GM12878 (cell line): ENCODE results near the gene GGNBP2. TPM values are rescaled to one million over a fixed set of nuclear protein-coding genes. Genes with fewer than 3 reads are reported as not detected.

Source experiments
- ATAC-seq: fragments of 200-7000 bp; cut with Tn5 transposase; 3 replicates; pipeline ENCODE4 v1.9.1; 2020; ENCODE audit warnings: mild to moderate bottlenecking, moderate library complexity
- BruUV-seq: library from RNA; stranded (reverse); fragments of 400-500 nt; replicated peaks from 2 replicates; lab custom pipeline; 2021; lab: Mats Ljungman, UMichigan
- CTCF ChIA-PET: fragments of 300-600 bp; sonication (Branson Sonifier 250); formaldehyde crosslinking; extraction: SDS; loops from one replicate; lab custom pipeline; 2021; ENCODE audit warnings: inconsistent platforms; lab: Yijun Ruan, JAX
- POLR2A ChIA-PET: fragments of 350-600 bp; formaldehyde crosslinking; extraction: SDS; loops from one replicate; lab custom pipeline; 2021; ENCODE audit warnings: inconsistent platforms; lab: Charles Lee
- RAD21 ChIA-PET: fragments of 300-600 bp; sonication (Branson Sonifier 250); formaldehyde crosslinking; loops from one replicate; lab custom pipeline; 2023; ENCODE audit warnings: antibody characterized with exemption; ENCODE audit not compliant: unreplicated experiment; lab: Charles Lee
- SMC1A ChIA-PET: fragments of 300-600 bp; sonication (Branson Sonifier 250); formaldehyde crosslinking; loops from one replicate; lab custom pipeline; 2023; ENCODE audit not compliant: unreplicated experiment, uncharacterized antibody; lab: Charles Lee
- DNase-seq: peaks from one replicate; pipeline ENCODE4 v3.0.0-alpha.2; 2011; ENCODE audit warnings: low read depth, low spot score
- FAIRE-seq: peaks from 3 replicates; lab custom pipeline; 2011; peaks lifted over from hg19 to GRCh38; lab: Jason Lieb, UNC
- H2AFZ ChIP-seq: 2 replicates; pipeline ENCODE4 v1.6.0; 2011; ENCODE audit warnings: low read depth, low read length, control low read depth; ENCODE audit not compliant: control insufficient read depth
- H3K27ac ChIP-seq: 2 replicates; pipeline ENCODE4 v1.5.1; 2011; ENCODE audit warnings: control low read depth; ENCODE audit not compliant: control insufficient read depth, insufficient read depth
- H3K27me3 ChIP-seq, 2 experiments: replicated peaks in 1 of 2; 2 replicates each; pipeline versions ENCODE4 v1.6.0 to v1.6.1; 2011; ENCODE audit warnings: low read length in 1 of 2; ENCODE audit not compliant: control insufficient read depth in 2 of 2, insufficient read depth in 2 of 2
- H3K36me3 ChIP-seq, 2 experiments: 2 replicates each; pipeline ENCODE4 v1.5.1; 2011; ENCODE audit warnings: low read length in 1 of 2; ENCODE audit not compliant: control insufficient read depth in 2 of 2, insufficient read depth in 2 of 2
- H3K4me1 ChIP-seq: 2 replicates; pipeline ENCODE4 v1.6.1; 2011; ENCODE audit warnings: mild to moderate bottlenecking, low read length, moderate library complexity, mixed read lengths; ENCODE audit not compliant: control insufficient read depth, insufficient read depth
- H3K4me2 ChIP-seq: 2 replicates; pipeline ENCODE4 v1.6.0; 2011; ENCODE audit warnings: control low read depth; ENCODE audit not compliant: control insufficient read depth, insufficient read depth
- H3K4me3 ChIP-seq: fragments of 200-600 bp; sonication (generic); 2 replicates; pipeline ENCODE4 v1.5.1; 2016
- H3K79me2 ChIP-seq: 2 replicates; pipeline ENCODE4 v1.6.0; 2011; ENCODE audit warnings: low read length; ENCODE audit not compliant: control insufficient read depth, insufficient read depth
- H3K9ac ChIP-seq: 2 replicates; pipeline ENCODE4 v1.8.0; 2011; ENCODE audit warnings: low read length, control low read depth, mixed read lengths; ENCODE audit not compliant: control insufficient read depth, insufficient read depth
- H3K9me3 ChIP-seq: replicated peaks from 3 replicates; pipeline ENCODE4 v1.5.1; 2011; ENCODE audit warnings: mild to moderate bottlenecking, low read length; ENCODE audit not compliant: control insufficient read depth, insufficient read depth
- H4K20me1 ChIP-seq: 2 replicates; pipeline ENCODE4 v1.6.0; 2011; ENCODE audit not compliant: control insufficient read depth, insufficient read depth
- BMI1 ChIP-seq: fragments of 450-650 bp; IDR thresholded peaks from 2 replicates; pipeline ENCODE4 v1.6.1; 2016; ENCODE audit warnings: mild to moderate bottlenecking, moderate library complexity, borderline replicate concordance
- GATAD2B ChIP-seq: fragments of 450-650 bp; conservative IDR thresholded peaks from 2 replicates; pipeline ENCODE4 v1.6.1; 2017; ENCODE audit warnings: low read depth, mild to moderate bottlenecking, moderate library complexity
- HCFC1 ChIP-seq: fragments of 150-350 bp; IDR thresholded peaks from 2 replicates; pipeline ENCODE4 v1.6.1; 2014; ENCODE audit warnings: low read length
- HDGF ChIP-seq: fragments of 450-650 bp; IDR thresholded peaks from 2 replicates; pipeline ENCODE4 v1.6.1; 2016; ENCODE audit warnings: antibody characterized with exemption
- LARP7 ChIP-seq: fragments of 450-650 bp; IDR thresholded peaks from 2 replicates; pipeline ENCODE4 v1.6.1; 2017; ENCODE audit warnings: mild to moderate bottlenecking
- MXI1 ChIP-seq: fragments of 150-350 bp; IDR thresholded peaks from 2 replicates; pipeline ENCODE4 v1.6.1; 2011; ENCODE audit warnings: low read depth, mild to moderate bottlenecking, inconsistent platforms, low read length, improper control_type of control experiment
- MYB ChIP-seq: fragments of 150-350 bp; IDR thresholded peaks from 2 replicates; pipeline ENCODE4 v1.6.1; 2014; ENCODE audit warnings: mild to moderate bottlenecking, low read depth, low read length, borderline replicate concordance
- MYC ChIP-seq: IDR thresholded peaks from 2 replicates; pipeline ENCODE4 v1.6.1; 2011; ENCODE audit warnings: mild to moderate bottlenecking, low read length, moderate library complexity, inconsistent platforms; ENCODE audit not compliant: insufficient read depth, insufficient replicate concordance, insufficient read length, severe bottlenecking
- POLR2A ChIP-seq: IDR thresholded peaks from 2 replicates; pipeline ENCODE4 v1.6.1; 2011; ENCODE audit warnings: low read depth, mild to moderate bottlenecking, low read length
- POU2F2 ChIP-seq: IDR thresholded peaks from 3 replicates; pipeline ENCODE4 v1.6.1; 2011; ENCODE audit warnings: low read depth, mild to moderate bottlenecking, low read length, borderline replicate concordance
- RAD21 ChIP-seq: IDR thresholded peaks from 2 replicates; pipeline ENCODE4 v1.6.1; 2011; ENCODE audit warnings: mild to moderate bottlenecking, low read depth, low read length, moderate library complexity; ENCODE audit not compliant: insufficient read depth
- RBBP5 ChIP-seq: fragments of 200-600 bp; sonication (generic); conservative IDR thresholded peaks from 2 replicates; pipeline ENCODE4 v1.6.1; 2016
- SMAD1 ChIP-seq: fragments of 450-650 bp; IDR thresholded peaks from 2 replicates; pipeline ENCODE4 v1.6.1; 2018; ENCODE audit warnings: mild to moderate bottlenecking, low read depth; ENCODE audit not compliant: partially characterized antibody
- SMAD5 ChIP-seq: IDR thresholded peaks from 2 replicates; pipeline ENCODE4 v1.6.1; 2016; ENCODE audit warnings: antibody characterized with exemption, low read depth
- YY1 ChIP-seq: IDR thresholded peaks from 2 replicates; pipeline ENCODE4 v1.6.1; 2011; ENCODE audit warnings: low read depth, mild to moderate bottlenecking, low read length
- ZNF274 ChIP-seq: IDR thresholded peaks from one replicate; pipeline ENCODE4 v1.8.0; 2011; ENCODE audit not compliant: insufficient read length, insufficient read depth
- ZNF622 ChIP-seq: fragments of 450-650 bp; IDR thresholded peaks from 2 replicates; pipeline ENCODE4 v1.6.1; 2017; ENCODE audit warnings: mild to moderate bottlenecking, inconsistent platforms
- WGBS: methylation state at CpG from one replicate; pipeline ENCODE4 v1.1.6; 2016; ENCODE audit warnings: low lambda C conversion rate; ENCODE audit not compliant: insufficient replicate concordance, insufficient coverage; ENCODE audit errors: missing lambda C conversion rate; 5-methylcytosine and 5-hydroxymethylcytosine counted together
- in situ Hi-C: fragments of 300-500 bp; cut with MboI; formaldehyde crosslinking; loops from 9 replicates; pipeline ENCODE4 v1.14.3; 2018; ENCODE audit warnings: mixed read lengths
- intact Hi-C: fragments of 100-400 bp; cut with micrococcal nuclease; formaldehyde crosslinking; loops from one replicate; pipeline ENCODE4 v1.14.2; 2022; ENCODE audit not compliant: unreplicated experiment
- polyA plus RNA-seq, 11 experiments: library from polyadenylated mRNA; depleted of rRNA in 4 of 11; unstranded in 6 of 11; stranded (reverse) in 5 of 11; fragments of >200 nt; fragmentation: Nextera tagmentation in 4 of 11; fragmentation: Illumina TruSeq in 1 of 11; extraction: Ambion mirVana in 4 of 11; extraction: Trizol in 1 of 11; gene quantifications; 1 replicate in 1 of 11; 2 replicates in 10 of 11; pipeline versions ENCODE4 v1.2.1 to v1.2.3, GENCODE V29; 2011 to 2016; ENCODE audit warnings: inconsistent platforms in 2 of 11, missing spikeins in 2 of 11, low read depth in 1 of 11
- total RNA-seq, 4 experiments: library from RNA; depleted of rRNA in 3 of 4; stranded (reverse); fragments of >200 nt in 3 of 4; fragmentation: Illumina TruSeq in 1 of 4; extraction: Trizol in 1 of 4; gene quantifications; 2 replicates each; pipeline versions ENCODE4 v1.2.1 to v1.2.3, GENCODE V29; 2013 to 2021
- TF ChIP-seq, protein P1 (sequence below): fragments of 150-350 bp; IDR thresholded peaks from 2 replicates; pipeline ENCODE4 v1.6.1; 2016; ENCODE audit warnings: low read depth, low read length
- TF ChIP-seq, protein P2 (sequence below): fragments of 450-650 bp; IDR thresholded peaks from 2 replicates; pipeline ENCODE4 v1.6.1; 2016; ENCODE audit warnings: mild to moderate bottlenecking

The GGNBP2 gene
- total and polyA plus RNA-seq, 10 of the 15 experiments (the other 5 are each of a cell fraction or from before 2014, with no cell fraction given): 36.3 to 82.0 (median 50.0) TPM

DNA sequence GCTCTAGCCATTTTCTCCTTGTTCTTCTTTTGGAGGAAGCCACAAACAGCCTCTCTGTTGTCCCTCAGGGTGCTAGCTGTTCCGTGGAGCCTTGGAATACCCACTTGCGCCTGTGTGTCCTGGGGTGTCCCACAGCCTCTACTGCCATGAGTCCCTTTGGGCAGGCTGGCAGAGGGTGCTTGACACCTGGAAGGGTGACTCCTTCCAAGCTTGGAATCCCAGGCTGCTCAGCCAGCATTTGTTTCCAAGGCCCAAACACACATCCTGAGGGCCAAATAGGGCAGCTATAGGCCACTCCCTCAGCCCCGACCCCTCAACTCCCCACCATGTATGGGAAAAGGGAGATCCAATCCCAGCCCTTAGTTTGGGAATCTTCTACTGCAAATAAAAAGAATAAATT is 43.4 kb upstream of the GGNBP2 start:
- peaks cover 22 to 29% of the 10 kb centered on the region in 2 experiments for H3K36me3 ChIP-seq
- TF ChIP-seq SMAD5 (no peak), HDGF (no peak), RBBP5 (no peak), GATAD2B (no peak), LARP7 (no peak), MXI1 (no peak), SMAD1 (no peak), POU2F2 (no peak), YY1 (no peak), HCFC1 (no peak), POLR2A (no peak; the same call in 1 of the 2 replicates), BMI1 (no peak), ZNF274 (no peak), MYC (no peak), RAD21 (no peak), ZNF622 (no peak), MYB (no peak)
- TF ChIP-seq, protein P1, sequence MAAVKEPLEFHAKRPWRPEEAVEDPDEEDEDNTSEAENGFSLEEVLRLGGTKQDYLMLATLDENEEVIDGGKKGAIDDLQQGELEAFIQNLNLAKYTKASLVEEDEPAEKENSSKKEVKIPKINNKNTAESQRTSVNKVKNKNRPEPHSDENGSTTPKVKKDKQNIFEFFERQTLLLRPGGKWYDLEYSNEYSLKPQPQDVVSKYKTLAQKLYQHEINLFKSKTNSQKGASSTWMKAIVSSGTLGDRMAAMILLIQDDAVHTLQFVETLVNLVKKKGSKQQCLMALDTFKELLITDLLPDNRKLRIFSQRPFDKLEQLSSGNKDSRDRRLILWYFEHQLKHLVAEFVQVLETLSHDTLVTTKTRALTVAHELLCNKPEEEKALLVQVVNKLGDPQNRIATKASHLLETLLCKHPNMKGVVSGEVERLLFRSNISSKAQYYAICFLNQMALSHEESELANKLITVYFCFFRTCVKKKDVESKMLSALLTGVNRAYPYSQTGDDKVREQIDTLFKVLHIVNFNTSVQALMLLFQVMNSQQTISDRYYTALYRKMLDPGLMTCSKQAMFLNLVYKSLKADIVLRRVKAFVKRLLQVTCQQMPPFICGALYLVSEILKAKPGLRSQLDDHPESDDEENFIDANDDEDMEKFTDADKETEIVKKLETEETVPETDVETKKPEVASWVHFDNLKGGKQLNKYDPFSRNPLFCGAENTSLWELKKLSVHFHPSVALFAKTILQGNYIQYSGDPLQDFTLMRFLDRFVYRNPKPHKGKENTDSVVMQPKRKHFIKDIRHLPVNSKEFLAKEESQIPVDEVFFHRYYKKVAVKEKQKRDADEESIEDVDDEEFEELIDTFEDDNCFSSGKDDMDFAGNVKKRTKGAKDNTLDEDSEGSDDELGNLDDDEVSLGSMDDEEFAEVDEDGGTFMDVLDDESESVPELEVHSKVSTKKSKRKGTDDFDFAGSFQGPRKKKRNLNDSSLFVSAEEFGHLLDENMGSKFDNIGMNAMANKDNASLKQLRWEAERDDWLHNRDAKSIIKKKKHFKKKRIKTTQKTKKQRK: no peak
- TF ChIP-seq, protein P2, sequence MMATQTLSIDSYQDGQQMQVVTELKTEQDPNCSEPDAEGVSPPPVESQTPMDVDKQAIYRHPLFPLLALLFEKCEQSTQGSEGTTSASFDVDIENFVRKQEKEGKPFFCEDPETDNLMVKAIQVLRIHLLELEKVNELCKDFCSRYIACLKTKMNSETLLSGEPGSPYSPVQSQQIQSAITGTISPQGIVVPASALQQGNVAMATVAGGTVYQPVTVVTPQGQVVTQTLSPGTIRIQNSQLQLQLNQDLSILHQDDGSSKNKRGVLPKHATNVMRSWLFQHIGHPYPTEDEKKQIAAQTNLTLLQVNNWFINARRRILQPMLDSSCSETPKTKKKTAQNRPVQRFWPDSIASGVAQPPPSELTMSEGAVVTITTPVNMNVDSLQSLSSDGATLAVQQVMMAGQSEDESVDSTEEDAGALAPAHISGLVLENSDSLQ: no peak
- TF ChIP-seq, all 136 proteins: peak for 0
- no peak overlapping the region for H3K9ac ChIP-seq
- H3K9me3 ChIP-seq: no peaks in the 10 kb centered on the region
- BruUV-seq: no TSS peak
- no peak overlapping the region for H3K27ac ChIP-seq
- ChIA-PET CTCF (interaction anchor here (1.1 to 1.2 kb wide), 2 partner anchors 11 to 33 kb away, joined by 3 read pairs; partner anchors contain the start of genes MYO19 and PIGW), SMC1A (no interaction called here), POLR2A (no interaction called here), RAD21 (no interaction called here)
- no peaks in the 10 kb centered on the region for H4K20me1 ChIP-seq
- 96% methylated on average over 3 of the region's 3 CpGs for WGBS
- H3K4me1 ChIP-seq: no peaks in the 10 kb centered on the region
- H3K4me3 ChIP-seq: no peak overlapping the region
- H2AFZ ChIP-seq: no peak overlapping the region
- intact Hi-C loops: no loop called here
- no peak for FAIRE-seq
- no peaks in the 10 kb centered on the region for H3K79me2 ChIP-seq
- no peak for DNase-seq
- in situ Hi-C loops: no loop called here
- H3K4me2 ChIP-seq: no peak overlapping the region
- H3K27me3 ChIP-seq: no peaks in the 10 kb centered on the region
- ATAC-seq: no peak
